ENCODE data around the gene TBX1. TPM values are rescaled to one million over a fixed set of nuclear protein-coding genes. Genes with fewer than 3 reads are reported as not detected.
A peak's percentile ranks its signal among the peaks of the same experiment; 100 is the strongest.

Gene TBX1
- total RNA-seq, 1 donor from 2014 or later: 6.8 TPM

DNA sequence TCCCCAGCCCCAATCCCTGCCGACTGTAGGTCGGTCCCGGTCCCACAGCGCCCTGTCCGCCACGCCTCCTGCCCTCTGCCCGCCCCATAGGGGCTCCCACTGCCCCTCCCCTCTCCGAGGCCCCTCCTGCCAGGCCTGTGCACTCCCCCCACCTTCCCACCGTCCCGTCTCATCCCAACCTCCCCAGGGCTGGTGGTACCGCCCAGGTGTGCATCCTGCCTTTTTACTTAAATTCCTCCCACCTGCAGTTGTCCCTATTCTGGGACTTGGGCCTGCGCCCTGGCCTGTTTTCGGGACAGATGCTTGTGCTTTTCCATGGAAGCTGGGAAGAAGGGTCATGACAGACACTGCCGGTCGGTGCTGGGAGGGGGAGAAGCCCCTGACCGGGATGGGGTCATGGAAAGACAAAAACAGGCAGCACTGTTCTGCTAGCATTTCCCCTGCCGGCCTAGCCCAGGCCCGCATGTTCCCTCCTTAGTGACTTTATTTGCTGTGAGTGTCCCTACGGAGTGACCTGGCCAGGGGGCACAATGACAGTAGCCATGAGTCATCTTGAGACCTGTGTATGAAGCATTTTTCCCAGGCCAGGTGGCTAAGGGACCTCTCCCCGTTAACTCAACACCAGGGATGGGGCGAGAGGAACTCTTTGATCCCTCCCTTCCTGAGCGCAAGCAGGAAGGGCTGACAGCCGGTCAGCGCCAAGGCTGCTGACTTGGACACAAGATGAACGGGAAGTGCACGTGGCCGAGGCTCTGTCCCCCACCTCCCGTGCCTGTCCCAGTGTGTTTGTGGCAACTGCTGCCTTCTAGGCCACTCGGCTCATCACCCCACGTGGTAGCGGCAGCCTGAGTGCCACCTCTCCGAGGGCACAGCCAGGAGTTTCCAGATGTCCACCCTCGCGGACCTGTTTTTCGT, 7.1 kb downstream of the TBX1 start:
- Mint-ChIP-seq H3K27ac (ENCODE audit: unreplicated experiment) (peak overlapping the region; percentile 53), H3K4me3 (ENCODE audit: unreplicated experiment) (no peak overlapping the region)
- no peak for FAIRE-seq

DNA sequence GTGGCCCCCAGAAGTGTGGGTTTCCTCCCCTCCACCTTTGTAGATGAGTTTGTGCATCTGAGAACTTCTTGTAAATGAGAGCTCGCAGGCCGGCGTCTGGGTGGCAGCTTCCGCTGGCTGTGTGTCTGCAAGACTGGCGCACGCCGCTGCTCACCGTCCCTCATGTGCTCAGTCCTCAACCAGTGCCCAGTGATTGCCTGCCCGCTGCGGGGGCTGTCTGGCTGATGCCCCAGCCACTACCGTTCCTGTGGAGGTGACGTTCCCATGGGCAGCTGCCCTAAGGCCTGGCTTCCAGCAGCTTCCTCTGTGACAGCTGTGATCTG, 8.8 kb downstream of the TBX1 start:
- FAIRE-seq (no peak), DNase-seq (ENCODE audit: low read depth) (no peak)
- H4K20me1 ChIP-seq (ENCODE audit: insufficient read depth, low read length): peaks cover 9% of the 10 kb centered on the region
- no peak overlapping the region for H3K9ac ChIP-seq (ENCODE audit: low read length)
- no peak overlapping the region for H3K4me3 Mint-ChIP-seq (ENCODE audit: unreplicated experiment)
- no peaks in the 10 kb centered on the region for H3K36me3 Mint-ChIP-seq (ENCODE audit: low read depth, unreplicated experiment)
- no peak overlapping the region for H3K4me3 ChIP-seq (ENCODE audit: insufficient read depth, low read depth, low read length)
- H3K27ac ChIP-seq (ENCODE audit: low read depth, low read length): no peak overlapping the region
- peaks cover 76% of the 10 kb centered on the region for H3K27me3 Mint-ChIP-seq (ENCODE audit: low read depth, unreplicated experiment)
- TF ChIP-seq EZH2 (IDR thresholded peaks at IDR 0.05; ENCODE audit: insufficient read depth, low read length): no peak
- TF ChIP-seq, protein P1, sequence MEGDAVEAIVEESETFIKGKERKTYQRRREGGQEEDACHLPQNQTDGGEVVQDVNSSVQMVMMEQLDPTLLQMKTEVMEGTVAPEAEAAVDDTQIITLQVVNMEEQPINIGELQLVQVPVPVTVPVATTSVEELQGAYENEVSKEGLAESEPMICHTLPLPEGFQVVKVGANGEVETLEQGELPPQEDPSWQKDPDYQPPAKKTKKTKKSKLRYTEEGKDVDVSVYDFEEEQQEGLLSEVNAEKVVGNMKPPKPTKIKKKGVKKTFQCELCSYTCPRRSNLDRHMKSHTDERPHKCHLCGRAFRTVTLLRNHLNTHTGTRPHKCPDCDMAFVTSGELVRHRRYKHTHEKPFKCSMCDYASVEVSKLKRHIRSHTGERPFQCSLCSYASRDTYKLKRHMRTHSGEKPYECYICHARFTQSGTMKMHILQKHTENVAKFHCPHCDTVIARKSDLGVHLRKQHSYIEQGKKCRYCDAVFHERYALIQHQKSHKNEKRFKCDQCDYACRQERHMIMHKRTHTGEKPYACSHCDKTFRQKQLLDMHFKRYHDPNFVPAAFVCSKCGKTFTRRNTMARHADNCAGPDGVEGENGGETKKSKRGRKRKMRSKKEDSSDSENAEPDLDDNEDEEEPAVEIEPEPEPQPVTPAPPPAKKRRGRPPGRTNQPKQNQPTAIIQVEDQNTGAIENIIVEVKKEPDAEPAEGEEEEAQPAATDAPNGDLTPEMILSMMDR (IDR thresholded peaks at IDR 0.05; ENCODE audit: insufficient read depth, low read depth, low read length): no peak
- no peaks in the 10 kb centered on the region for H3K4me1 Mint-ChIP-seq (ENCODE audit: low read depth, unreplicated experiment)
- no peaks in the 10 kb centered on the region for H3K36me3 ChIP-seq (ENCODE audit: insufficient read depth, low read length)
- no peak overlapping the region for H3K4me2 ChIP-seq (ENCODE audit: low read length)
- H3K79me2 ChIP-seq (ENCODE audit: insufficient read depth, low read length): no peaks in the 10 kb centered on the region
- H3K27me3 ChIP-seq (ENCODE audit: insufficient read depth, low read length): peaks cover 73% of the 10 kb centered on the region
- no peak overlapping the region for H3K27ac Mint-ChIP-seq (ENCODE audit: unreplicated experiment)
- no peaks in the 10 kb centered on the region for H3K4me1 ChIP-seq (ENCODE audit: insufficient read depth, low read length)
- no peaks in the 10 kb centered on the region for H3K9me3 ChIP-seq (ENCODE audit: insufficient read depth, low read depth, low read length)
- peaks cover 5% of the 10 kb centered on the region for H3K9me3 Mint-ChIP-seq (ENCODE audit: unreplicated experiment)
- H2AFZ ChIP-seq (ENCODE audit: low read depth, low read length): no peak overlapping the region

More for the DNA sequence above, 7.1 kb downstream of the TBX1 start:
- H2AFZ ChIP-seq (ENCODE audit: low read depth, low read length): no peak overlapping the region
- no peaks in the 10 kb centered on the region for H3K4me1 ChIP-seq (ENCODE audit: insufficient read depth, low read length)
- no peaks in the 10 kb centered on the region for H3K36me3 ChIP-seq (ENCODE audit: insufficient read depth, low read length)
- no peak overlapping the region for H3K4me3 ChIP-seq (ENCODE audit: insufficient read depth, low read depth, low read length)
- no peak for DNase-seq (ENCODE audit: low read depth)
- H3K27ac ChIP-seq (ENCODE audit: low read depth, low read length): no peak overlapping the region
- Mint-ChIP-seq H3K27me3 (ENCODE audit: low read depth, unreplicated experiment) (peaks cover 70% of the 10 kb centered on the region), H3K36me3 (ENCODE audit: low read depth, unreplicated experiment) (no peaks in the 10 kb centered on the region), H3K9me3 (ENCODE audit: unreplicated experiment) (peaks cover 6% of the 10 kb centered on the region), H3K4me1 (ENCODE audit: low read depth, unreplicated experiment) (no peaks in the 10 kb centered on the region)
- H3K79me2 ChIP-seq (ENCODE audit: insufficient read depth, low read length): no peaks in the 10 kb centered on the region
- H3K9ac ChIP-seq (ENCODE audit: low read length): no peak overlapping the region
- H3K4me2 ChIP-seq (ENCODE audit: low read length): no peak overlapping the region
- peaks cover 3% of the 10 kb centered on the region for H3K9me3 ChIP-seq (ENCODE audit: insufficient read depth, low read depth, low read length)
- peaks cover 10% of the 10 kb centered on the region for H4K20me1 ChIP-seq (ENCODE audit: insufficient read depth, low read length)
- peak; percentile 24 for TF ChIP-seq EZH2 (IDR thresholded peaks at IDR 0.05; ENCODE audit: insufficient read depth, low read length)
- TF ChIP-seq, protein P1 (IDR thresholded peaks at IDR 0.05; ENCODE audit: insufficient read depth, low read depth, low read length): no peak
- peaks cover 77% of the 10 kb centered on the region for H3K27me3 ChIP-seq (ENCODE audit: insufficient read depth, low read length)

Data from astrocyte (in vitro differentiated cells and primary cell).